H9 (cell line): ENCODE data around the gene KIF16B. TPM values are rescaled to one million over a fixed set of nuclear protein-coding genes. Genes with fewer than 3 reads are reported as not detected.

Experiments
- DNase-seq: peaks from one replicate; pipeline ENCODE4 v3.0.0-alpha.2; 2017
- H2AFZ ChIP-seq: one replicate; pipeline ENCODE4 v1.6.1; 2013; ENCODE audit warnings: mild to moderate bottlenecking, low read length, control low read depth, moderate library complexity
- H2AK5ac ChIP-seq: 2 replicates; pipeline ENCODE4 v1.6.1; 2013; ENCODE audit warnings: low read length, control low read depth, mixed read lengths; ENCODE audit not compliant: insufficient read length
- H2BK120ac ChIP-seq: one replicate; pipeline ENCODE4 v1.6.1; 2013; ENCODE audit warnings: low read depth, mild to moderate bottlenecking, low read length, control low read depth, inconsistent platforms; ENCODE audit not compliant: poor library complexity, severe bottlenecking
- H2BK12ac ChIP-seq: 2 replicates; pipeline ENCODE4 v1.6.1; 2013; ENCODE audit warnings: low read length, control low read depth, mixed read lengths, low read depth; ENCODE audit not compliant: insufficient read length
- H2BK15ac ChIP-seq: 2 replicates; pipeline ENCODE4 v1.6.1; 2013; ENCODE audit warnings: low read depth, low read length, control low read depth
- H2BK20ac ChIP-seq: one replicate; pipeline ENCODE4 v1.6.1; 2013; ENCODE audit warnings: low read depth, mild to moderate bottlenecking, low read length, control low read depth, inconsistent platforms; ENCODE audit not compliant: poor library complexity, severe bottlenecking
- H2BK5ac ChIP-seq: 2 replicates; pipeline ENCODE4 v1.6.1; 2013; ENCODE audit warnings: low read length, control low read depth, mixed read lengths; ENCODE audit not compliant: insufficient read length
- H3K14ac ChIP-seq: 2 replicates; pipeline ENCODE4 v1.6.1; 2013; ENCODE audit warnings: low read length, control low read depth; ENCODE audit not compliant: insufficient read depth
- H3K18ac ChIP-seq: 2 replicates; pipeline ENCODE4 v1.6.1; 2013; ENCODE audit warnings: low read depth, mild to moderate bottlenecking, mixed read lengths, low read length, control low read depth; ENCODE audit not compliant: insufficient read length
- H3K23ac ChIP-seq: 2 replicates; pipeline ENCODE4 v1.6.1; 2013; ENCODE audit warnings: low read length, control low read depth, mixed read lengths, low read depth; ENCODE audit not compliant: insufficient read length
- H3K23me2 ChIP-seq: 2 replicates; pipeline ENCODE4 v1.6.1; 2013; ENCODE audit warnings: low read depth, mild to moderate bottlenecking, mixed read lengths, low read length, control low read depth; ENCODE audit not compliant: insufficient read length, poor library complexity, severe bottlenecking
- H3K27ac ChIP-seq: 2 replicates; pipeline ENCODE4 v1.5.1; 2013; ENCODE audit warnings: low read length, control low read depth, mixed read lengths, low read depth; ENCODE audit not compliant: insufficient read length
- H3K27me3 ChIP-seq: 2 replicates; pipeline ENCODE4 v1.6.1; 2013; ENCODE audit warnings: low read length, control low read depth, inconsistent platforms; ENCODE audit not compliant: insufficient read depth
- H3K4ac ChIP-seq: 2 replicates; pipeline ENCODE4 v1.6.1; 2013; ENCODE audit warnings: low read depth, mild to moderate bottlenecking, control low read depth, inconsistent platforms, low read length, moderate library complexity
- H3K4me1 ChIP-seq: 2 replicates; pipeline ENCODE4 v1.6.1; 2013; ENCODE audit warnings: low read length, control low read depth, inconsistent platforms; ENCODE audit not compliant: insufficient read depth
- H3K4me2 ChIP-seq: 2 replicates; pipeline ENCODE4 v1.6.1; 2013; ENCODE audit warnings: low read length, control low read depth, mixed read lengths; ENCODE audit not compliant: insufficient read length, insufficient read depth
- H3K56ac ChIP-seq: 2 replicates; pipeline ENCODE4 v1.6.1; 2013; ENCODE audit warnings: low read depth, mild to moderate bottlenecking, mixed read lengths, low read length, control low read depth; ENCODE audit not compliant: insufficient read length
- H3K79me1 ChIP-seq: 2 replicates; pipeline ENCODE4 v1.6.1; 2013; ENCODE audit warnings: low read depth, mild to moderate bottlenecking, moderate library complexity, low read length, control low read depth, inconsistent platforms; ENCODE audit not compliant: insufficient read depth, poor library complexity, severe bottlenecking
- H3K79me2 ChIP-seq: 2 replicates; pipeline ENCODE4 v1.6.1; 2013; ENCODE audit warnings: low read length, control low read depth, inconsistent platforms; ENCODE audit not compliant: insufficient read depth
- H3K9ac ChIP-seq: 2 replicates; pipeline ENCODE4 v1.6.1; 2013; ENCODE audit warnings: low read length, control low read depth, mixed read lengths; ENCODE audit not compliant: insufficient read length; ENCODE audit errors: extremely low read depth
- H3K9me3 ChIP-seq: one replicate; pipeline ENCODE4 v1.6.1; 2013; ENCODE audit warnings: low read depth, low read length, inconsistent platforms; ENCODE audit not compliant: control insufficient read depth
- H3T11ph ChIP-seq: one replicate; pipeline ENCODE4 v1.6.1; 2013; ENCODE audit warnings: mild to moderate bottlenecking, low read length, control low read depth, inconsistent platforms
- H4K20me1 ChIP-seq: one replicate; pipeline ENCODE4 v1.6.1; 2013; ENCODE audit not compliant: control insufficient read depth, insufficient read length, insufficient read depth
- H4K5ac ChIP-seq: 2 replicates; pipeline ENCODE4 v1.6.1; 2013; ENCODE audit warnings: low read depth, mild to moderate bottlenecking, mixed read lengths, low read length, control low read depth; ENCODE audit not compliant: insufficient read length
- H4K8ac ChIP-seq: replicated peaks from 2 replicates; pipeline ENCODE4 v1.6.1; 2013; ENCODE audit warnings: low read length, control low read depth, mixed read lengths, low read depth; ENCODE audit not compliant: insufficient read length
- H4K91ac ChIP-seq: 2 replicates; pipeline ENCODE4 v1.6.1; 2013; ENCODE audit warnings: low read depth, mild to moderate bottlenecking, moderate library complexity, mixed read lengths, low read length, control low read depth; ENCODE audit not compliant: insufficient read length
- H3K27ac Mint-ChIP-seq, 3 experiments: 2 replicates in 2 of 3; 3 replicates in 1 of 3; pipeline ENCODE4 v1.8.0; 2020 to 2021; ENCODE audit warnings: mixed read lengths in 3 of 3, mild to moderate bottlenecking in 1 of 3, moderate library complexity in 1 of 3
- H3K27me3 Mint-ChIP-seq: 2 replicates; pipeline ENCODE4 v1.8.0; 2021; ENCODE audit warnings: low read depth, mild to moderate bottlenecking, moderate library complexity, mixed read lengths
- H3K36me3 Mint-ChIP-seq, 3 experiments: 2 replicates in 2 of 3; 3 replicates in 1 of 3; pipeline ENCODE4 v1.8.0; 2020 to 2021; ENCODE audit warnings: low read depth in 3 of 3, mixed read lengths in 3 of 3; ENCODE audit not compliant: insufficient read depth in 1 of 3
- H3K4me1 Mint-ChIP-seq, 2 experiments: 2 replicates each; pipeline ENCODE4 v1.8.0; 2020; ENCODE audit warnings: mixed read lengths in 2 of 2
- H3K4me3 Mint-ChIP-seq, 2 experiments: 2 replicates in 1 of 2; 3 replicates in 1 of 2; pipeline ENCODE4 v1.8.0; 2020 to 2021; ENCODE audit warnings: mild to moderate bottlenecking in 2 of 2, mixed read lengths in 2 of 2, moderate library complexity in 1 of 2
- H3K9me3 Mint-ChIP-seq, 2 experiments: 2 replicates in 1 of 2; 3 replicates in 1 of 2; pipeline ENCODE4 v1.8.0; 2020; ENCODE audit warnings: mild to moderate bottlenecking in 2 of 2, mixed read lengths in 2 of 2, moderate library complexity in 1 of 2
- WGBS: extraction: QIAGEN DNeasy Blood & Tissue Kit; methylation state at CpG from one replicate; pipeline ENCODE4 v1.1.7; 2013; ENCODE audit warnings: missing lambda C conversion rate, low lambda C conversion rate, mixed read lengths; ENCODE audit not compliant: insufficient read length; ENCODE audit errors: extremely low coverage; 5-methylcytosine and 5-hydroxymethylcytosine counted together
- total RNA-seq: library from RNA; stranded (reverse); gene quantifications from 2 replicates; pipeline ENCODE4 v1.2.1, GENCODE V29; 2021
- TF ChIP-seq, protein P1 (sequence below): fragments of 200-600 bp; sonication (generic); conservative IDR thresholded peaks from 3 replicates; pipeline ENCODE4 v1.8.0; 2021; ENCODE audit warnings: antibody characterized with exemption, mild to moderate bottlenecking

KIF16B gene
- total RNA-seq, 1 experiment from 2014 or later = 7.4 TPM

DNA sequence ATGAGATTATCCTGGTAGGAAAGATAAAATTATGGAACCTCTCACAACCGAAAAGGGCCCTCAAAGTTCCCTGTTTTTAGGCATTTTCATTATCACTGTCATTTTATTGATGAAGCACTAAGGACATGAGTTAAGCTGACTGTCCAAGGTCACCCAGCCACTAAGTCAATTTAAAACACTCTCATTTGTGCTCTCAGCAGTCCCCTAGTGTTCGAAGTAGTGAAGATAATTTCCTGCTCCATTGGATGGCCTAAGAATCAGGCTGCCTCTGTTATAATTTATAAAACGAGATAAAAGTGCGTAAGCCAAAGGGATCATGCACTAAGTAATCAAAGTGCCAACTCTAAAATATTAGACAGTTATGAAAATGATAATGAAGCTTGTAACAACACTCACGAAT, 169.1 kb downstream of the KIF16B start:
- Histone ChIP-seq H3K14ac (no peak overlapping the region), H3K4me2 (no peak overlapping the region), H3K56ac (no peak overlapping the region), H2AFZ (no peak overlapping the region), H2BK120ac (no peak overlapping the region), H3K4ac (no peak overlapping the region), H2BK12ac (no peak overlapping the region), H2BK20ac (no peak overlapping the region), H2BK15ac (no peak overlapping the region), H3T11ph (no peak overlapping the region), H4K91ac (no peak overlapping the region), H3K4me1 (0 out of 2 replicates have a peak, but pooled peaks cover 3% of the 10 kb centered on the region), H4K20me1 (no peaks in the 10 kb centered on the region), H3K79me2 (no peaks in the 10 kb centered on the region), H3K18ac (no peak overlapping the region), H3K9ac (no peak overlapping the region), H3K23ac (no peak overlapping the region), H4K5ac (no peak overlapping the region), H2BK5ac (no peak overlapping the region), H4K8ac (no peak overlapping the region), H3K27me3 (no peaks in the 10 kb centered on the region), H3K79me1 (no peaks in the 10 kb centered on the region), H3K27ac (no peak overlapping the region), H3K9me3 (no peaks in the 10 kb centered on the region), H2AK5ac (no peak overlapping the region), H3K23me2 (no peaks in the 10 kb centered on the region)
- WGBS = no CpG with 5 or more reads among the region's 5 CpGs
- H3K36me3 Mint-ChIP-seq = peaks cover 10 to 26% (median 11%) of the 10 kb centered on the region in 3 experiments; a peak in 6 of 7 replicates
- no peaks in the 10 kb centered on the region; the same call in 1 of the 2 replicates for H3K27me3 Mint-ChIP-seq
- no peaks in the 10 kb centered on the region for H3K9me3 Mint-ChIP-seq
- TF ChIP-seq, protein P1, sequence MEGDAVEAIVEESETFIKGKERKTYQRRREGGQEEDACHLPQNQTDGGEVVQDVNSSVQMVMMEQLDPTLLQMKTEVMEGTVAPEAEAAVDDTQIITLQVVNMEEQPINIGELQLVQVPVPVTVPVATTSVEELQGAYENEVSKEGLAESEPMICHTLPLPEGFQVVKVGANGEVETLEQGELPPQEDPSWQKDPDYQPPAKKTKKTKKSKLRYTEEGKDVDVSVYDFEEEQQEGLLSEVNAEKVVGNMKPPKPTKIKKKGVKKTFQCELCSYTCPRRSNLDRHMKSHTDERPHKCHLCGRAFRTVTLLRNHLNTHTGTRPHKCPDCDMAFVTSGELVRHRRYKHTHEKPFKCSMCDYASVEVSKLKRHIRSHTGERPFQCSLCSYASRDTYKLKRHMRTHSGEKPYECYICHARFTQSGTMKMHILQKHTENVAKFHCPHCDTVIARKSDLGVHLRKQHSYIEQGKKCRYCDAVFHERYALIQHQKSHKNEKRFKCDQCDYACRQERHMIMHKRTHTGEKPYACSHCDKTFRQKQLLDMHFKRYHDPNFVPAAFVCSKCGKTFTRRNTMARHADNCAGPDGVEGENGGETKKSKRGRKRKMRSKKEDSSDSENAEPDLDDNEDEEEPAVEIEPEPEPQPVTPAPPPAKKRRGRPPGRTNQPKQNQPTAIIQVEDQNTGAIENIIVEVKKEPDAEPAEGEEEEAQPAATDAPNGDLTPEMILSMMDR = peak; percentile 38; the same call in 2 of the 3 replicates
- H3K4me1 Mint-ChIP-seq = peaks cover 3 to 6% of the 10 kb centered on the region in 2 experiments; a peak in 2 of 4 replicates
- no peak for DNase-seq
- no peak overlapping the region for H3K4me3 Mint-ChIP-seq
- H3K27ac Mint-ChIP-seq = no peak overlapping the region
